GM12872 (cell line): ENCODE data around the gene ATP1A3.

ENCODE experiments used
- CTCF ChIP-seq: IDR thresholded peaks from 3 replicates; pipeline ENCODE4 v1.5.1; 2011; ENCODE audit warnings: low read depth, mild to moderate bottlenecking, low read length, moderate library complexity; ENCODE audit not compliant: insufficient read depth

ATP1A3 gene

GRCh38 chr19:41944336-41944735 is 49.7 kb downstream of the ATP1A3 start:
- no peak for TF ChIP-seq CTCF

- TF ChIP-seq CTCF, result no peak
Observed at GRCh38 chr19:41941410-41942202, 52.4 kb downstream of the ATP1A3 start.

- TF ChIP-seq CTCF, result no peak
Observed at GRCh38 chr19:41940731-41941409, 53.2 kb downstream of the ATP1A3 start.

- no peak for TF ChIP-seq CTCF
Observed at GRCh38 chr19:41939861-41940730, 53.9 kb downstream of the ATP1A3 start.

GRCh38 chr19:41937525-41938468 is 56.2 kb downstream of the ATP1A3 start:
- TF ChIP-seq CTCF, result no peak

GRCh38 chr19:41936961-41937360 is 57.1 kb downstream of the ATP1A3 start:
- no peak for TF ChIP-seq CTCF
